GM18508 (cell line): Measurements from ENCODE around the gene LRSAM1.

Experiments used
- ATAC-seq: cut with Tn5 transposase; IDR thresholded peaks from one replicate; pipeline ENCODE4 v1.9.1; 2021; ENCODE audit warnings: moderate number of reproducible peaks; ENCODE audit not compliant: insufficient read depth, unreplicated experiment

Gene LRSAM1

DNA sequence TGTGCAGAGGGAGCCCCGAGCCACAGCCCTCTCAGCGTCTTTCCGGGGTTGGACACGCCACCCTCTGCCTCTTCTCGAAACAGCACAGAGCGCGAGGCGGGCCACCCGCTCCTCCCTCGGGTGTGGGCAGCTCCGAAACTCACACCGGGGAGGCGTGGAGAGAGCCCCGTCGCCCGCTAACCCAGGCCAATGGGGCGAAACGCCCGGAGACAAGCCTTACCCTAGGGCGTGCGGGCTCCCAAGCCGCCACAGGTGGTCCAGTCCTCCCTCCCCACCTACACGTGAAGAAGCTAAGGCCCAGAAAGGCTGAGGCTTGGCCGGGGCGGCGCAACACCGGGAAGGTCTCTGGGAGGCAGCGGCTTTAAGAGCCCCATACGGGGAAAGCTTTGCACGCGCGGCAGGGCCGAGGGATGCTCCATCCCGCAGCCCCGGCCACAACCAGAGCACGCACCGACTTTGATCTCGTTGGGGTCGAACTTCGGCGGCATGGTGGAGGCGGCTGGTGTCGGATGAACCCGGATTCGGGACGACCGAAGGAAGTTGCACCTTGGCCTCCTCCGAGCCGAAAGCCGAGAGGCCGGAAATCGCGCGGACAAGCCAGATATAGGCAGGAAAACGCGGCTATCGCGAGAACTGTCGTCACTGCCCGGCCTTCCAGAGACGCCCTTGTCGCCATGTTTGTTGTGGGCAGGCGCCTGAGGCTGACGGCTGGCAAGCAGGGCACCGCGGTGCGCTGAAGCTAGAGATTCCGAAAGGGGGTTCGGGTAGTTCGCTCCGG is at the start of gene LRSAM1, which contains the start of gene RPL12:
Gene LRSAM1, plus strand, starts transcription at position 681 of the 778 bp plus-strand sequence. CDS start 3,018 bp downstream, outside the sequence.
Gene RPL12, minus strand, starts transcription at position 577 of the 778 bp plus-strand sequence. Its CDS starts 89 bp downstream, at position 488.
- ATAC-seq = peak; percentile 43

DNA sequence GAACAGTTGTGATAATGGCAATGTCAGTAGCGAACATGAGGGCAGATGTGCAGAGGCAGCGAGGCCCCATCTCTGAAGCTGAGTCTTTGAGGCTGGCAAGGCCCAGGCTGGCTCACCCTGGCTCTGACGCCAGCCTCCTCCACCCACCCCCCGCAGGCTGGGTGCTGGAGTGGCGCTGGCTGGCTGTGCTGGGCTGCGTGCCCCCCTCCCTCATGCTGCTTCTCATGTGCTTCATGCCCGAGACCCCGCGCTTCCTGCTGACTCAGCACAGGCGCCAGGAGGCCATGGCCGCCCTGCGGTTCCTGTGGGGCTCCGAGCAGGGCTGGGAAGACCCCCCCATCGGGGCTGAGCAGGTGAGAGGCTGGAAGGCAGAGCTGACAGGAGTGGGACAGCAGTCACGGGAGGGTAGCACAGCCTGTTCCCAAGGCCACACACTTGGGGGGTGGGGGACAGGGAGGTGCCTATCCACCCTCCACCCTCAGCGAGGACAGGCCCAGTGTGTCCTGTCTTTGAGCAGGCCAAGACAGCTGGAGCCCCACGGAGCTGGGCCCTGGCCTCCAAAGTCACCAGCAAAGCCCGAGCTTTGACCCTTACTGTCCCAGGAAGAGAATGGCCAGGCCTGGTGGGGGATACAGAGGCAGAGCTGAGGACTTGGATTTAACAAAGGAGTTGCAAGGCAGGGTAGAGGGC is 48.8 kb upstream of the LRSAM1 start:
- no peak for ATAC-seq

DNA sequence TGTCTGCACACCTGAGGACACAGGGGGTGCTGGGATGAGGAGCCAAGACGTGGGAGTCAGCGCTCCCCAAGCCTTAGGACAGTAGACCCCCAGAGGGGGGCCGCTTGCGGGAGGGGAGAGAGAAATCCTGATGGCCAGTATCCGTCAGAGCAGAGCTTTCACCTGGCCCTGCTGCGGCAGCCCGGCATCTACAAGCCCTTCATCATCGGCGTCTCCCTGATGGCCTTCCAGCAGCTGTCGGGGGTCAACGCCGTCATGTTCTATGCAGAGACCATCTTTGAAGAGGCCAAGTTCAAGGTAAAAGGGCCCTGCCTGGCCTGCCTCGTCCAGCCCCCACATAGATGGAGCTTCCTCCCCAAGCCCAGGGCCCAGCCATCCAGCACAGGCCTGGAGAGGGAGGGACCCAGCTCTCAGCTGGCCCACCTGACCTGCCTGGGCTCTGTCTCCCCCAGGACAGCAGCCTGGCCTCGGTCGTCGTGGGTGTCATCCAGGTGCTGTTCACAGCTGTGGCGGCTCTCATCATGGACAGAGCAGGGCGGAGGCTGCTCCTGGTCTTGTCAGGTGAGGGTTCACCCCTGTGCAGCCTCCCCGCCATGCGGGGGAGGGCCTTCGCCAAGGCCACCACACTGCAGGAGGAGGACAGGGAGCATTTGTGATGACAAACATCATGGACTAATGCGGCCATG is 47.7 kb upstream of the LRSAM1 start:
- no peak for ATAC-seq

DNA sequence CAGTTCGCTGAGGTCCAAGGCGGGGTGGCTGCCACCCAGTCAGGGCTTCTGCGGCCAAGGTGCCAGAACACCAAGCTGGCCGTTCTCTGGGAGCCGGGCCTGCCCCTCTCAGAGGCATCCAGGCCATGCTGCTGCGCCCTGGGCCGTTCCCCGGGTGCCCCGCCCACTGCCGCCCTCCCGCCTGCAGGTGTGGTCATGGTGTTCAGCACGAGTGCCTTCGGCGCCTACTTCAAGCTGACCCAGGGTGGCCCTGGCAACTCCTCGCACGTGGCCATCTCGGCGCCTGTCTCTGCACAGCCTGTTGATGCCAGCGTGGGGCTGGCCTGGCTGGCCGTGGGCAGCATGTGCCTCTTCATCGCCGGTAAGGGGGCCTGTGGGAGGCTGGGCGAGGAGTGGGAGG is 46.7 kb upstream of the LRSAM1 start:
- ATAC-seq = no peak

- no peak for ATAC-seq
Observed at GRCh38 chr9:127405344-127406125, 45.8 kb upstream of the LRSAM1 start.

DNA sequence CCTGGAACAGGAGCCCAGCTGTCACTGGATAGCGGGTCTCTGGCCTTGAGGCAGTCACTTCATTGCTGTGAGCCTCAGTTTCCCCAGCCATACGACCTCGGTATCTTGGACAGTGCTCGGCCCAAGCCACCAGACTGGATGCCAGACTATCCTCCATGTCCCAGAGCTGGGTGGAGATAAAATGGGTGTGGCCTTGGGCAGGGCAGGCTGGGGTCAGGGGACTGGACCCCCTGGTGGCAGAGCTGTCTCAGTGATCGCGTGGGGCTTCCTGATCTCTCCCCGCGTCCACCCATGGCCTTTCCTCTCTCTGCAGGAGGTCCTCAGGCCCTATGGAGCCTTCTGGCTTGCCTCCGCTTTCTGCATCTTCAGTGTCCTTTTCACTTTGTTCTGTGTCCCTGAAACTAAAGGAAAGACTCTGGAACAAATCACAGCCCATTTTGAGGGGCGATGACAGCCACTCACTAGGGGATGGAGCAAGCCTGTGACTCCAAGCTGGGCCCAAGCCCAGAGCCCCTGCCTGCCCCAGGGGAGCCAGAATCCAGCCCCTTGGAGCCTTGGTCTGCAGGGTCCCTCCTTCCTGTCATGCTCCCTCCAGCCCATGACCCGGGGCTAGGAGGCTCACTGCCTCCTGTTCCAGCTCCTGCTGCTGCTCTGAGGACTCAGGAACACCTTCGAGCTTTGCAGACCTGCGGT is 44.4 kb upstream of the LRSAM1 start:
- ATAC-seq = no peak

DNA sequence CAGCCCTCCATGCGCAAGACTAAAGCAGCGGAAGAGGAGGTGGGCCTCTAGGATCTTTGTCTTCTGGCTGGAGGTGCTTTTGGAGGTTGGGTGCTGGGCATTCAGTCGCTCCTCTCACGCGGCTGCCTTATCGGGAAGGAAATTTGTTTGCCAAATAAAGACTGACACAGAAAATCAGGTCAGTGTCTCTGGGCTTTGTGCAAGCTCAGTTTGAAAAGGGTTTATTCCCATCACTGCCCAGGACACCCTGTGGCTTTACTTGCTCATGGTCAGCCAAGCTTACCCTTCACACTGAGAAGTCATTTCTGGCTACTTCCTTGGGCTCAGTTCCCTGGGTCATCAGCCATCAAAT is 43.8 kb upstream of the LRSAM1 start:
- ATAC-seq = no peak

GRCh38 chr9:127411122-127411521 is 40.2 kb upstream of the LRSAM1 start:
- ATAC-seq = no peak

DNA sequence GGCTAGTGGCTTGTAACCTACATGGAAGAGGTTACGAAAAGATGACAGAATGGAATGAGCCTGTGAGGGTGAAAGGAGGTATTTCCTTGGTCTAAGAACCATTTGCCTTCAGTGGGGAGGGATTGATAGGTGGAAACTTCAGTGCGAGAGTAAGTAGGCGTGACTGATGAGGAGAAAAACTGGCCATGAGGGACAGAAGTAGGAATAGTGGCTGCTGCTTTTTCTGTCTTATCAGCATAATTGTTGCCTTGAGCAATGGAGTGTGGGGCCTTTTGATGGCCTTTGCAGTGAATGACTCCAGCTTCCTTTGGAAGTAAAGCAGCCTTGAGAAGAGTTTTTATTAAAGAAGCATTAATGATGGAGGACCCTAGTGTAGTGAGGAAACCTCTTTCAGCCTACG is 36.2 kb upstream of the LRSAM1 start:
- ATAC-seq = no peak

GRCh38 chr9:127415657-127416056 is 35.7 kb upstream of the LRSAM1 start:
- no peak for ATAC-seq

DNA sequence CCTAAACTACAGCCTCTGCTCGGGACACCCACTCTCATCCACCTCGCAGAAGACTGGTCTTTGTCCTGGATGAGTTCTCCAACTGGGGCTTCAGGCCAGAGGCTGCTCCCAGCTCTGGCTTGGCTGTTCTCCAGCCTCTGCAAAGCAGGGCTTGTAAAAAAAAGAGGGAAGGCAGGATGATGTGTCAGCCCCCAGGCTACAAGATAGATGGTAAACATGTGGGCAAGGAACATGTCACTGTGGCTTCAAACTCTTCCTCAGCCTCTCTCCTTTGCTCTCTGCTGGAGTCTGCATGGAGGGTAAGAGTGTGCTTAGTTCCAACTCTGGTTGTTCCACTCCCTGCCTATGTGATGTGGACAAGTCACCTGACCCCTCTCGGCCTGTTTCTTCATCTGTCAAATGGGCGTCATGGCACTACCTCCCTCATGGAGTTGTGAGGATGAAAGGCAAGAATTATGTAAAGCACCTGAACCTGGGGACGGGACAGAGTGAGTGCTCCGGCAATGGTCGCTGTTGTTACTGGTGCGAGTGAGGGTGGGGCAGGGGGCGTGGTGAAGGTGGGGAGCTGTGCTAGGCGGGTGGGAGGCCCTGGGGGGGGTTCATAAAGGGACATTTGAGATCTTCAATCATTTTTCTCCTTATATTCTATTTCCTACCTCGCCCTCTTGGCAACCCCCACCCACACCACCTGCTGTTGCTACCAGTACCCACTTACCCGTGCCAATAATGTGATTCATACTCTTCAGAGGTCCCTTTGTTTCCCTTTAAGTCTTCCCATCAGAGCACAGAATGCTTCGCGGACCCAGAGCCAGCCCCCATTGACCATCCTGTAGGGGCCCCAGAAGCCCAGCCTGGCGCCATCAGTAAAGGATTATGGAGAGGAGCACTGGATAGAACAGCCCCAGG is 33.9 kb upstream of the LRSAM1 start:
- ATAC-seq = no peak

DNA sequence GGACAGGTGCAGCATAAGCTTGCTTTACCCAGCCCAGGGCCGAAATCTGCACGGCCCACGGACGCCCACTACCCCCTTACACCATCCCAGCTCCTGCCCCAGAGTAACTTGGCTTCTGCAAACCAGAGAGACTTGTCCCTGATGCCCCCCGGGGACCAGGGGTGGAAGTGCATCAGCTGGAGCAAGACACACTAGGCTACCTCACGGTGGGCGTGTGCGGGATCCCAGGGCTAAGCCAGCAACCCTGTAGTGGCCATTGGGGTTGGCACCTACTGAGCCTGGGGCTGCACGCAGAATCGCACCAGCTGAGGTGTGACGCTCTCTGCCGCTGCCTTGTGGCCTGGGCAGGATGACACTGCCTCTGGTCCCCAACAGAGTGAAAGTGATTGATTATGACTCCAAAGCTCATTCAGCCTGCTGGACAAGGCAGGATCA is 33.3 kb upstream of the LRSAM1 start:
- no peak for ATAC-seq

GRCh38 chr9:127419348-127419747 is 32.0 kb upstream of the LRSAM1 start:
- no peak for ATAC-seq

GRCh38 chr9:127421057-127421456 is 30.3 kb upstream of the LRSAM1 start:
- no peak for ATAC-seq

GRCh38 chr9:127422133-127422782 is 29.1 kb upstream of the LRSAM1 start:
- no peak for ATAC-seq

DNA sequence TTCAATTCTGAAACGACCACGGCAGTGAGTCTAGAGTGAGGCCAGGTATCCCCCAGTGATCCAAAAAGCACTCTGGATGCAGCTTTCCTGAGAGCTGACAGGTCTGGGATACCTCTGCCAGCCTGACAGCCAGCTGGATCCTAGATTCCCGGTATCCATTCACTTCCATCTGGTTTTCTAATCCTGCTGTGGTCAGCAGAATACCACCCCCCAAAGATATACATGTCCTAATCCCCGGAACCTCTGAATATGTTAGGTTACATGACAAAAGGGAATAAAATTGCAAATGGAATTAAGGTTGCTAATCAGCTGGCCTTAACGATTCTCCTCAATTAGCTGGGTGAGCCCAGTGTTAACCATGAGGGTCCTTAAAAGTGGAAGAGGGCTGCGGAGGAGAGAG is 28.5 kb upstream of the LRSAM1 start:
- ATAC-seq = no peak

GRCh38 chr9:127423476-127423933 is 27.8 kb upstream of the LRSAM1 start:
- no peak for ATAC-seq
